GM18907 (cell line): Measurements from ENCODE around the gene RFC1.

Experiments
- ATAC-seq: cut with Tn5 transposase; IDR thresholded peaks from one replicate; pipeline ENCODE4 v1.9.1; 2021; ENCODE audit warnings: mild to moderate bottlenecking, moderate library complexity; ENCODE audit not compliant: unreplicated experiment

The RFC1 gene

DNA sequence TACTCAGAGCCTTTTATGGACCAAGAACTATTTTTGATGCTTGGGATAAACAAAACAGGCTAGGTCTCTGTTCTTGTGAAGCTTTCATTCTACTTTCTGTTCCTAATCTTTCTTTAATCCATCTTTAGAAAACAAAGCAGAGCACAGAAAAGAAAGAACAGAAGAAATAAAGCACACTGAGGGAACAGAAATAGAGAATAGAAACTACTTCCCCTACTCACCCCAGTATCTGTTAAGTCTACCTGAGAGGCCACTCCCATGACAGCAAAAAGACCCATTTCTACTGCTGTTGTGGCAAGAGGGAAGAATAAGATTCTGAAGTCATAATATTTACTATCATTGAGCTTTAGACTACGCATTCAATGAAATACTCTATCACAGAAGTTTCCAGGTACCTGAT is 9.2 kb downstream of the RFC1 start:
- ATAC-seq: no peak

GRCh38 chr4:39354254-39354552 is 12.0 kb downstream of the RFC1 start:
- ATAC-seq: no peak

DNA sequence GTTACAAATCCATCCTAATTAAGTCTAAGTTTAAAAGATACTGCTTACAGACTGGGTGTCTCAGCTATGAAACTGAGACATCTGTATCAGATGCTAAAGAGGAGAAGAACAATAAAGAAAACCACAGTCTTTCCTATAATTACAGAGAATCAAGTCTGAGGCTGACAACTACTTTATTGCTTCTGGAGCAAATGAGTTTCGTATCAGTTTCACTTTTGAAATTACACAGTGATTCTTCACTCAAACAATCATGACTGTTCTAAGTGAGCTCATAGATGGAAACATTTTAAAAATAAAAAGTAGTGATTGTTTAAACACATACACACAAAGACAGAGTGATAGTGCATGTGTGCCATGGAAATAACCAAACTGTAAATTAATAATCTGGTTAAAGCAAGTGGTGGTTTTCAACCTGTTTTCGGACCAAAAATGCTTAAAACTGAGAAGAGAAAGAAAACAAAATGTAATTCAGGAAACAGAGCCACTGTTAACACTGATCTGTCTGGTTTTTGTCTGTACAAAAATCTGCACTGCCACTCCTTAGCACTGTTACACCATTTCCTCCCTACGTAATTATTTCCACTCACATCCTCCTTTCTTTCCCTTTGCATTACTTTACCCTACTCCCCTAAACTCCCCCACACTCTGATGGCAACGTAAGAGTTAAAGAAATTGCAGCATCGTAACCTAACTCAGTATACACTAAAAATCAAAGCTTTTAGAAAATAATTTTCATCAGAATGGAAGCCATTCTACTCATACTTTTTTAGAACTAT is 12.5 kb downstream of the RFC1 start:
- ATAC-seq: peak; percentile 76

DNA sequence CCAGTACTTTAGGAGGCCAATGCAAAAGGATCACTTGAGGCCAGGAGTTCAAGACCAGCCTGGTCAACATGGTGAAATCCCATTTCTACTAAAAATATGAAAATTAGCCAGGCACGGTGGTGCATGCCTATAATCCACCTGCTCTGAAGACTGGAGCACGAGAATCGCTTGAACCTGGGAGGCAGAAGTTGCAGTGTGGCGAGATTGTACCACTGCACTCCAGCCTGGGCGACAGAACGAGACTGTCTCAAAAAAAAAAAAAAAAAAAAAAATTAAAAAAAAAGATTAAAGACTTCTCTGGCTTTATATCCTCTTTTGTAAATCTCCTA is 13.0 kb downstream of the RFC1 start:
- ATAC-seq: peak; percentile 22

DNA sequence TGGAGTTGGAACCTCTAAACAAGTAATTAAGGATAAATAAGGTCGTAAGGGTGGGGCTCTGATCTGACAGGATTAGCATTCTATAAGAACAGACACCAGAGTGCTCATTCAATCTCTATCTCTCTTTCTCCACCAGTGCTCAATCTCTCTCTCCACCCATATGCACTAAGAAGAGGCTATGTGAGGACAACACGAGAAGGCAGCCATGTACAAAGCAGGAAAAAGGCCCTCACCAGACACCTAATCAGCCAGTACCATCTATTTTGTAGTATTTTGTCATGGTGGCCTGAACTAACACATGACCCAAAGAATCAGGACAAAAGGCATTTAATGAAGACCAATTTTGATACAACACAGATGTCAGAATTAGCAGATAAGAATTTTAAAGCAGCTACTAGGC is 16.8 kb downstream of the RFC1 start:
- ATAC-seq: no peak

- no peak for ATAC-seq
Observed at GRCh38 chr4:39348371-39349315, 17.5 kb downstream of the RFC1 start.

DNA sequence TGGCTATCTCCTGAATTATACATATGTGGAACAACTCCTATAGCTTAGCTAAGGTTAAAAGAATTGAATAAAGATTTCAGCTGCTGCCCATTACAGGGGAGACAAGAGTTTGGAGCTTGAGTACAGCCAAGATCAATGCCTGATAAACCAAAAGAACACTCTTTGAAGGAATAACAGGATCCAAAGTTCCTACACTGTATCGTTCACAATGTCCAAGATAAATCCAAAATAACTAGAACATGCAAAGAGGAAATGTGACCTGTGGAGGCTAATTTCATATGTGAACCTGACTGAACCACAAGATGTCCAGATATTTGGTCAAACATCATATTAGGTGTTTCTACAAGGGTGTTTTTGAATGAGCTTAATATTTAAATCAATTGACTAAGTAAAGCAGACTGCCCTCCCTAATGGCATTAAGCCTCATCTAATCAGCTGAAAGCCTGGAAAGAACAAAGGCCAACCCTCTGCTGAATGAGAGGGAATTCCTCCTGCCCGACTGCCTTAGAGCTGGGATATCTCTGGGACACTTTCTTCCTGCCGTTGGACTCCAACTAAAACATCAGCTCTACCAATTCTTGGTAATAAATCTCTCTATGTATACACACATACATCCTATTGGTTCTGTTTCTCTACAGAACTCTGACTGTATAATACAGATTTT is 19.2 kb downstream of the RFC1 start:
- no peak for ATAC-seq

GRCh38 chr4:39342731-39343130 is 23.4 kb downstream of the RFC1 start:
- no peak for ATAC-seq

DNA sequence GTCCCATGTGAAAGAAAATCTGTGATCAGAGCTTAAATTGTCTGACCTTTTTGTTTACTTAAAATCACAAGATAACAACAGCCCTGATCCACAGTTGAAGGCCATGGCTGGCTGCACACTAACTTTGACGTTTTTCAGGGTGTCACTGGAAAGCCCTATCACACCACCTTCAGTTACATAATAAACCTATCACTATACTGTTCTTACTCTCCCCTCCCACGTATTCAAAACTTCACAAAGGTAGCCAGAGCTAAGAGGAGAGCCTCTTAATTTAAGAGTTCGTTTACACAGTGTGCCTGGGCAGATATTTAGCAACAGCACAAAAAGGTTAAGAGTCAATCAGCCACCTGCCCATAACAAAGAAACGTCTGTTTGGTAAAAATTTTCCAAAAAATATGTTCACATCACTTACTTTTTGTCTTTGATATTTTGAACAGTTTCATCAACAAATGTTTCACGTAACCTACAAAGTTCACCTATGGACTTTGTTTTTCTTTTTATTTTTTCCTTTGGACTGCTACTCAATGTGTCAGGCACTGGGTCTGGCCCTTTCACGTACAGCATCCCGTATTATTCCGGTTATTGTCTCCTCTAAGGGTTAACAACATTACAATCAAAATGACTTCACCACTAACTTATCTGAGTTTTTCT is 25.0 kb downstream of the RFC1 start:
- no peak for ATAC-seq

- ATAC-seq: no peak
Observed at GRCh38 chr4:39339968-39340367, 26.2 kb downstream of the RFC1 start.

GRCh38 chr4:39337841-39338240 is 28.3 kb downstream of the RFC1 start:
- no peak for ATAC-seq

DNA sequence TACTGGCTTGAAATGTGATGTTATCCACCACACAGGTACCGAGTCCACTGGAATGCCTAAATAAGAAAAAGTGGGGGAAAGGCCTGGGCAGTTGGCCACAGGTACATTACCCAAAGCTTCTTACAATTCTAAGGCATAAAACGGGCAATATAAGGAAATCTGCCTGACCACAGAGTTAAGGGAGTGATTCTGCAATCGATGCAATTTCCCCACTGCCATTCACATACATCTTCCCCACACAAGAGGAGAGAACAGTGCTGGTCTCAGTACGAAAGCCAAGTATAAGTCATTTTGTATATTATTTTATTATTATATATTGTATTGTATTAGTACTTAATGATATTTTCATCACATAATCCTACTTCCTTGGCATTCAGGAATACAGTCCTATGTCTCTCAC is 30.6 kb downstream of the RFC1 start:
- no peak for ATAC-seq

- no peak for ATAC-seq
Observed at GRCh38 chr4:39331191-39331590, 35.0 kb downstream of the RFC1 start.

GRCh38 chr4:39330353-39330752 is 35.8 kb downstream of the RFC1 start:
- ATAC-seq: no peak

- ATAC-seq: no peak
Observed at GRCh38 chr4:39326468-39326977, 39.6 kb downstream of the RFC1 start.

DNA sequence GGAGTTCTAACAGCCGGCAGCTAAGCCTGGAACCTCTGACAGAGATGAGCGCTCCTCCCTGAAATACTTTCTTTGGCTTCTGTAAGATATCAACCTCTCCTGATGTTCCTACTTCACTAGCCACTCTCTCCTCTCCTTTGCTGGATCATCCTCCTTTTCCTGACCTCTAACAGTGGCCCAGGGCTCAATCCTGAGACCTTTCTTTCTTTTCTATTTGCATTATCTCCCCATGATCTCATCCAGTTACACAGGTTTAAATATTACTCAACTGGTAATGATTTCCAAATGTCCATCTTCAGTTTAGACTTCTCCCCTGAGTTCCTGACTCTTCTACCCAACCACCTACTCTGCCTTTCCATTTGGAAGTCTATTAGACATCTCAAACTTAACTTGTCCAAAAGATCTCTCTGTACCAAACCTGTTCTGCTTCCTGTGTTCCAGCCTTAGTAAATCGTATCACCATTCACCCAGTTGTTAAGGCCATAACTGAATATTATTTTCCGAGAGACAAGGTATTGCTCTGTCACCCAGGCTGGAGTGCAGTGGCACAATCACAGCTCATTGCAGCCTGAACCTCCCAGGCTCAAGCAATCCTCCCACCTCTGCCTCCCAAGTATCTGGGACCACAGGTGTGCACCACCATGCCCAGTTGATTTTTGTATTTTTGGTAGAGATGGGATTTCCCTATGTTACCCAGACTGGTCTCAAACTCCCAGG is 41.1 kb downstream of the RFC1 start:
- no peak for ATAC-seq

- no peak for ATAC-seq
Observed at GRCh38 chr4:39324446-39324845, 41.7 kb downstream of the RFC1 start.

GRCh38 chr4:39323821-39324220 is 42.3 kb downstream of the RFC1 start:
- no peak for ATAC-seq

GRCh38 chr4:39320381-39321115 is 45.6 kb downstream of the RFC1 start:
- no peak for ATAC-seq

DNA sequence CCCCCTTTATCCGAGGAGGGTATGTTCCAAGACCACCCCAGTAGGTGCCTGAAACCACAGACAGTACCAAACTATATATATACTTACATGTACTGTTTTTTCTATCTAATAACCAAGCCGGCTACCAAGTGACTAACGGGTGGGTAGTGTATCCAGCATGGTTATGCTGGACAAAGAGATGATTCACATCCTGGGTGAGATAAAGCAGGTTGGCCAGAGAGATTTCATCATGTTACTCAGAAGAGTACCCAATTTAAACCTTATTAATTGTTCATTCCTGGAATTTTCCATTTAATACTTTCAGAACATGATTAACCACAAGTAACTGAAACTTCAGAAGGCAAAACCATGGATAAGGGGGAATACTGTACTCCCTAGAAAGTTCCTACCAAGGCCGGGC is 46.5 kb downstream of the RFC1 start:
- ATAC-seq: no peak
